GM12878 (cell line): ENCODE measurements around the gene ASCL4. TPM values are rescaled to one million over a fixed set of nuclear protein-coding genes. Genes with fewer than 3 reads are reported as not detected.

Experiments used
- ATAC-seq: fragments of 200-7000 bp; cut with Tn5 transposase; 3 replicates; pipeline ENCODE4 v1.9.1; 2020; ENCODE audit warnings: mild to moderate bottlenecking, moderate library complexity
- BruUV-seq: library from RNA; stranded (reverse); fragments of 400-500 nt; replicated peaks from 2 replicates; lab custom pipeline; 2021; lab: Mats Ljungman, UMichigan
- CTCF ChIA-PET: fragments of 300-600 bp; sonication (Branson Sonifier 250); formaldehyde crosslinking; extraction: SDS; loops from one replicate; lab custom pipeline; 2021; ENCODE audit warnings: inconsistent platforms; lab: Yijun Ruan, JAX
- POLR2A ChIA-PET: fragments of 350-600 bp; formaldehyde crosslinking; extraction: SDS; loops from one replicate; lab custom pipeline; 2021; ENCODE audit warnings: inconsistent platforms; lab: Charles Lee
- RAD21 ChIA-PET: fragments of 300-600 bp; sonication (Branson Sonifier 250); formaldehyde crosslinking; loops from one replicate; lab custom pipeline; 2023; ENCODE audit warnings: antibody characterized with exemption; ENCODE audit not compliant: unreplicated experiment; lab: Charles Lee
- SMC1A ChIA-PET: fragments of 300-600 bp; sonication (Branson Sonifier 250); formaldehyde crosslinking; loops from one replicate; lab custom pipeline; 2023; ENCODE audit not compliant: unreplicated experiment, uncharacterized antibody; lab: Charles Lee
- DNase-seq: peaks from one replicate; pipeline ENCODE4 v3.0.0-alpha.2; 2011; ENCODE audit warnings: low read depth, low spot score
- FAIRE-seq: peaks from 3 replicates; lab custom pipeline; 2011; peaks lifted over from hg19 to GRCh38; lab: Jason Lieb, UNC
- H2AFZ ChIP-seq: 2 replicates; pipeline ENCODE4 v1.6.0; 2011; ENCODE audit warnings: low read depth, low read length, control low read depth; ENCODE audit not compliant: control insufficient read depth
- H3K27ac ChIP-seq: 2 replicates; pipeline ENCODE4 v1.5.1; 2011; ENCODE audit warnings: control low read depth; ENCODE audit not compliant: control insufficient read depth, insufficient read depth
- H3K27me3 ChIP-seq, 2 experiments: replicated peaks in 1 of 2; 2 replicates each; pipeline versions ENCODE4 v1.6.0 to v1.6.1; 2011; ENCODE audit warnings: low read length in 1 of 2; ENCODE audit not compliant: control insufficient read depth in 2 of 2, insufficient read depth in 2 of 2
- H3K36me3 ChIP-seq, 2 experiments: 2 replicates each; pipeline ENCODE4 v1.5.1; 2011; ENCODE audit warnings: low read length in 1 of 2; ENCODE audit not compliant: control insufficient read depth in 2 of 2, insufficient read depth in 2 of 2
- H3K4me1 ChIP-seq: 2 replicates; pipeline ENCODE4 v1.6.1; 2011; ENCODE audit warnings: mild to moderate bottlenecking, low read length, moderate library complexity, mixed read lengths; ENCODE audit not compliant: control insufficient read depth, insufficient read depth
- H3K4me2 ChIP-seq: 2 replicates; pipeline ENCODE4 v1.6.0; 2011; ENCODE audit warnings: control low read depth; ENCODE audit not compliant: control insufficient read depth, insufficient read depth
- H3K4me3 ChIP-seq: fragments of 200-600 bp; sonication (generic); 2 replicates; pipeline ENCODE4 v1.5.1; 2016
- H3K79me2 ChIP-seq: 2 replicates; pipeline ENCODE4 v1.6.0; 2011; ENCODE audit warnings: low read length; ENCODE audit not compliant: control insufficient read depth, insufficient read depth
- H3K9ac ChIP-seq: 2 replicates; pipeline ENCODE4 v1.8.0; 2011; ENCODE audit warnings: low read length, control low read depth, mixed read lengths; ENCODE audit not compliant: control insufficient read depth, insufficient read depth
- H3K9me3 ChIP-seq: replicated peaks from 3 replicates; pipeline ENCODE4 v1.5.1; 2011; ENCODE audit warnings: mild to moderate bottlenecking, low read length; ENCODE audit not compliant: control insufficient read depth, insufficient read depth
- H4K20me1 ChIP-seq: 2 replicates; pipeline ENCODE4 v1.6.0; 2011; ENCODE audit not compliant: control insufficient read depth, insufficient read depth
- ATF3 ChIP-seq: IDR thresholded peaks from 2 replicates; pipeline ENCODE4 v1.6.1; 2011; ENCODE audit warnings: low read depth, mild to moderate bottlenecking, low read length, moderate library complexity, borderline replicate concordance; ENCODE audit errors: extremely low read depth
- CBX3 ChIP-seq: fragments of 200-600 bp; sonication (generic); IDR thresholded peaks from 2 replicates; pipeline ENCODE4 v1.6.1; 2016; ENCODE audit warnings: low read depth, borderline replicate concordance
- CBX5 ChIP-seq: sonication (generic); IDR thresholded peaks from 2 replicates; pipeline ENCODE4 v1.6.1; 2016; ENCODE audit warnings: low read depth, moderate library complexity, mild to moderate bottlenecking, inconsistent platforms
- EGR1 ChIP-seq, 2 experiments: IDR thresholded peaks; 1 replicate in 1 of 2; 2 replicates in 1 of 2; pipeline ENCODE4 v1.6.1; 2011 to 2012; ENCODE audit warnings: low read depth in 2 of 2, low read length in 2 of 2, borderline replicate concordance in 1 of 2, mild to moderate bottlenecking in 1 of 2, moderate library complexity in 1 of 2
- IRF3 ChIP-seq: fragments of 450-650 bp; IDR thresholded peaks from 2 replicates; pipeline ENCODE4 v1.6.1; 2014; ENCODE audit warnings: mild to moderate bottlenecking
- IRF5 ChIP-seq: fragments of 450-650 bp; IDR thresholded peaks from 2 replicates; pipeline ENCODE4 v1.6.1; 2017; ENCODE audit warnings: borderline replicate concordance
- MEF2A ChIP-seq: IDR thresholded peaks from 2 replicates; pipeline ENCODE4 v1.6.1; 2011; ENCODE audit warnings: low read depth, mild to moderate bottlenecking, low read length, moderate library complexity; ENCODE audit not compliant: insufficient read depth
- MYB ChIP-seq: fragments of 150-350 bp; IDR thresholded peaks from 2 replicates; pipeline ENCODE4 v1.6.1; 2014; ENCODE audit warnings: mild to moderate bottlenecking, low read depth, low read length, borderline replicate concordance
- PAX8 ChIP-seq: fragments of 450-650 bp; IDR thresholded peaks from 2 replicates; pipeline ENCODE4 v1.6.1; 2017; ENCODE audit warnings: mild to moderate bottlenecking, moderate library complexity
- POLR2A ChIP-seq: IDR thresholded peaks from 2 replicates; pipeline ENCODE4 v1.6.1; 2011; ENCODE audit warnings: low read depth, mild to moderate bottlenecking, low read length
- POLR2AphosphoS2 ChIP-seq: IDR thresholded peaks from 2 replicates; pipeline ENCODE4 v1.6.1; 2011; ENCODE audit warnings: low read depth, mild to moderate bottlenecking, low read length, improper control_type of control experiment, moderate library complexity
- RBBP5 ChIP-seq: fragments of 200-600 bp; sonication (generic); conservative IDR thresholded peaks from 2 replicates; pipeline ENCODE4 v1.6.1; 2016
- SRF ChIP-seq, 2 experiments: IDR thresholded peaks; 2 replicates each; pipeline ENCODE4 v1.6.1; 2011; ENCODE audit warnings: low read depth in 2 of 2, low read length in 2 of 2, mild to moderate bottlenecking in 1 of 2, moderate library complexity in 1 of 2
- TARDBP ChIP-seq: IDR thresholded peaks from 2 replicates; pipeline ENCODE4 v1.6.1; 2016; ENCODE audit warnings: borderline replicate concordance
- ZNF274 ChIP-seq: IDR thresholded peaks from one replicate; pipeline ENCODE4 v1.8.0; 2011; ENCODE audit not compliant: insufficient read length, insufficient read depth
- ZNF592 ChIP-seq: fragments of 450-650 bp; IDR thresholded peaks from 2 replicates; pipeline ENCODE4 v1.6.1; 2017; ENCODE audit warnings: mild to moderate bottlenecking, moderate library complexity
- ZNF622 ChIP-seq: fragments of 450-650 bp; IDR thresholded peaks from 2 replicates; pipeline ENCODE4 v1.6.1; 2017; ENCODE audit warnings: mild to moderate bottlenecking, inconsistent platforms
- WGBS: methylation state at CpG from one replicate; pipeline ENCODE4 v1.1.6; 2016; ENCODE audit warnings: low lambda C conversion rate; ENCODE audit not compliant: insufficient replicate concordance, insufficient coverage; ENCODE audit errors: missing lambda C conversion rate; 5-methylcytosine and 5-hydroxymethylcytosine counted together
- in situ Hi-C: fragments of 300-500 bp; cut with MboI; formaldehyde crosslinking; loops from 9 replicates; pipeline ENCODE4 v1.14.3; 2018; ENCODE audit warnings: mixed read lengths
- intact Hi-C: fragments of 100-400 bp; cut with micrococcal nuclease; formaldehyde crosslinking; loops from one replicate; pipeline ENCODE4 v1.14.2; 2022; ENCODE audit not compliant: unreplicated experiment
- polyA plus RNA-seq, 11 experiments: library from polyadenylated mRNA; depleted of rRNA in 4 of 11; unstranded in 6 of 11; stranded (reverse) in 5 of 11; fragments of >200 nt; fragmentation: Nextera tagmentation in 4 of 11; fragmentation: Illumina TruSeq in 1 of 11; extraction: Ambion mirVana in 4 of 11; extraction: Trizol in 1 of 11; gene quantifications; 1 replicate in 1 of 11; 2 replicates in 10 of 11; pipeline versions ENCODE4 v1.2.1 to v1.2.3, GENCODE V29; 2011 to 2016; ENCODE audit warnings: inconsistent platforms in 2 of 11, missing spikeins in 2 of 11, low read depth in 1 of 11
- total RNA-seq, 4 experiments: library from RNA; depleted of rRNA in 3 of 4; stranded (reverse); fragments of >200 nt in 3 of 4; fragmentation: Illumina TruSeq in 1 of 4; extraction: Trizol in 1 of 4; gene quantifications; 2 replicates each; pipeline versions ENCODE4 v1.2.1 to v1.2.3, GENCODE V29; 2013 to 2021

The ASCL4 gene
- total and polyA plus RNA-seq, 10 of the 15 experiments (the other 5 are each of a cell fraction or from before 2014, with no cell fraction given) = not detected

GRCh38 chr12:107748472-107748871 is 26.0 kb upstream of the ASCL4 start (continued):
- TF ChIP-seq CBX5 = no peak
- TF ChIP-seq, all 136 proteins: peak for 0

- H3K4me3 ChIP-seq = no peak overlapping the region
- ATAC-seq = no peak; the same call in 2 of the 3 replicates
- DNase-seq = no peak
- no peak overlapping the region for H2AFZ ChIP-seq
- intact Hi-C loops (no loop called here), in situ Hi-C loops (no loop called here)
- no TSS peak for BruUV-seq
- H3K4me1 ChIP-seq = no peaks in the 10 kb centered on the region
- no peak overlapping the region for H3K4me2 ChIP-seq
- no peaks in the 10 kb centered on the region for H3K27me3 ChIP-seq
- ChIA-PET RAD21 (no interaction called here), POLR2A (interaction anchor here (1.0 kb wide), 1 partner anchor 10 kb away, joined by 4 read pairs; no protein-coding TSS in a partner anchor), SMC1A (interaction anchor here (0.7 to 3.3 kb wide), 2 partner anchors 10 to 1823 kb away, joined by 3 to 12 read pairs; no protein-coding TSS in a partner anchor), CTCF (interaction anchor here (1.7 kb wide), 1 partner anchor 8 kb away, joined by 6 read pairs; no protein-coding TSS in a partner anchor)
- H3K9ac ChIP-seq = no peak overlapping the region
- H4K20me1 ChIP-seq = no peaks in the 10 kb centered on the region
- peaks cover 6 to 12% of the 10 kb centered on the region in 2 experiments for H3K36me3 ChIP-seq
- no peaks in the 10 kb centered on the region for H3K9me3 ChIP-seq
- FAIRE-seq = no peak
- 100% methylated on average over 1 of the region's 1 CpG for WGBS
- no peaks in the 10 kb centered on the region; the same call in 1 of the 2 replicates for H3K79me2 ChIP-seq
- no peak overlapping the region for H3K27ac ChIP-seq
- no peak for TF ChIP-seq IRF5
- TF ChIP-seq ZNF274 = no peak
- no peak for TF ChIP-seq MEF2A
- TF ChIP-seq PAX8 = no peak
- no peak for TF ChIP-seq IRF3
- no peak for TF ChIP-seq POLR2A
- no peak for TF ChIP-seq ZNF622
- no peak for TF ChIP-seq CBX3
- TF ChIP-seq SRF (IDR thresholded peaks at IDR 0.05; ENCODE audit: low read depth in 2 of 2, low read length in 2 of 2) = no peak
- no peak for TF ChIP-seq ZNF592
- no peak for TF ChIP-seq ATF3
- TF ChIP-seq TARDBP = no peak
- no peak for TF ChIP-seq MYB
- TF ChIP-seq EGR1 (IDR thresholded peaks at IDR 0.05; ENCODE audit: borderline replicate concordance in 1 of 2, low read depth in 2 of 2, low read length in 2 of 2) = no peak
- TF ChIP-seq RBBP5 = no peak
- no peak for TF ChIP-seq POLR2AphosphoS2
These were observed 25.4 kb upstream of the ASCL4 start for GRCh38 chr12:107749083-107749482.
